ENCODE data around the gene ATP11A. TPM values are rescaled to one million over a fixed set of nuclear protein-coding genes. Genes with fewer than 3 reads are reported as not detected.
A peak's percentile ranks its signal among the peaks of the same experiment; 100 is the strongest.

The ATP11A gene
- total and polyA plus RNA-seq, 2 experiments from 2014 or later = 12.3 to 52.6 TPM

- Histone ChIP-seq H3K27me3 (ENCODE audit: insufficient read depth) (no peaks in the 10 kb centered on the region), H3K27ac (ENCODE audit: low read depth) (no peak overlapping the region), H3K79me2 (replicated peaks; ENCODE audit: insufficient read depth) (no peaks in the 10 kb centered on the region), H3K4me3 (no peak overlapping the region), H3K4me1 (ENCODE audit: insufficient read depth) (no peaks in the 10 kb centered on the region), H3F3A (replicated peaks; ENCODE audit: low read depth) (0 out of 2 replicates have a peak, but pooled peaks cover 11% of the 10 kb centered on the region), H3K9me2 (ENCODE audit: insufficient read depth) (no peaks in the 10 kb centered on the region), H2AFZ (no peak overlapping the region), H4K20me1 (replicated peaks; ENCODE audit: insufficient read depth) (no peaks in the 10 kb centered on the region), H3K4me2 (no peak overlapping the region), H3K36me3 (ENCODE audit: insufficient read depth) (no peaks in the 10 kb centered on the region)
- ATAC-seq = no peak
- Mint-ChIP-seq H3K36me3 (ENCODE audit: low read depth) (peaks cover 15% of the 10 kb centered on the region), H3K9me3 (no peaks in the 10 kb centered on the region), H3K4me3 (no peak overlapping the region), H3K4me1 (peaks cover under 1% of the 10 kb centered on the region; the same call in 2 of the 3 replicates), H3K27me3 (ENCODE audit: insufficient read depth, low read depth, poor library complexity) (peaks cover 18% of the 10 kb centered on the region), H3K27ac (no peak overlapping the region)
- DNase-seq (ENCODE audit: low spot score) = no peak
- no peak for TF ChIP-seq STAT1 (IDR thresholded peaks at IDR 0.05; ENCODE audit: unreplicated experiment)
- TF ChIP-seq POLR2AphosphoS5 (IDR thresholded peaks at IDR 0.05; ENCODE audit: low read depth) = 0 out of 2 replicates have a peak, but pooled peaks have one; percentile 10
Measured at GRCh38 chr13:112882555-112883024, 192.8 kb downstream of the ATP11A start.

- Histone ChIP-seq H3K36me3 (ENCODE audit: insufficient read depth) (no peaks in the 10 kb centered on the region), H4K20me1 (replicated peaks; ENCODE audit: insufficient read depth) (no peaks in the 10 kb centered on the region), H3K9me2 (ENCODE audit: insufficient read depth) (no peaks in the 10 kb centered on the region), H2AFZ (no peak overlapping the region), H3K4me3 (no peak overlapping the region), H3K79me2 (replicated peaks; ENCODE audit: insufficient read depth) (no peaks in the 10 kb centered on the region), H3F3A (replicated peaks; ENCODE audit: low read depth) (0 out of 2 replicates have a peak, but pooled peaks cover 11% of the 10 kb centered on the region), H3K27ac (ENCODE audit: low read depth) (no peak overlapping the region), H3K27me3 (ENCODE audit: insufficient read depth) (no peaks in the 10 kb centered on the region), H3K4me1 (ENCODE audit: insufficient read depth) (no peaks in the 10 kb centered on the region), H3K4me2 (no peak overlapping the region)
- Mint-ChIP-seq H3K27ac (no peak overlapping the region), H3K4me3 (no peak overlapping the region), H3K4me1 (peaks cover 6% of the 10 kb centered on the region; the same call in 2 of the 3 replicates), H3K27me3 (ENCODE audit: insufficient read depth, low read depth, poor library complexity) (peaks cover 20% of the 10 kb centered on the region), H3K36me3 (ENCODE audit: low read depth) (peaks cover 10% of the 10 kb centered on the region), H3K9me3 (no peaks in the 10 kb centered on the region)
- no peak for DNase-seq (ENCODE audit: low spot score)
- no peak for ATAC-seq
- TF ChIP-seq REST (IDR thresholded peaks at IDR 0.05; ENCODE audit: unreplicated experiment) (no peak), ETS1 (IDR thresholded peaks at IDR 0.05) (no peak), NANOG (IDR thresholded peaks at IDR 0.05; ENCODE audit: borderline replicate concordance) (no peak), ZNF114 (CRISPR knock-in tag; IDR thresholded peaks at IDR 0.05) (no peak), JUNB (IDR thresholded peaks at IDR 0.05; ENCODE audit: unreplicated experiment) (no peak), ZNF462 (CRISPR knock-in tag; IDR thresholded peaks at IDR 0.05) (no peak)
Measured at GRCh38 chr13:112883241-112883945, 193.6 kb downstream of the ATP11A start.

Data from GM23338 (cell line).